Left hindlimb (tissue), 1 donor: Measurements from ENCODE around the gene THUMPD1.
"Not testable (repeated sequence)": the region's sequence is repeated elsewhere in the genome, so short reads cannot be mapped to it uniquely, and the experiment has no call there.

ENCODE experiments used
- DNase-seq: peaks from one replicate; pipeline ENCODE4 v3.0.0-alpha.2; 2018

THUMPD1 gene

GRCh38 chr16:20741554-20742285 is at the start of gene THUMPD1:
Gene THUMPD1, minus strand, starts transcription at chr16:20741818. Its CDS starts 79 bp downstream, at chr16:20741739.
- peak; percentile 95 for DNase-seq

DNA sequence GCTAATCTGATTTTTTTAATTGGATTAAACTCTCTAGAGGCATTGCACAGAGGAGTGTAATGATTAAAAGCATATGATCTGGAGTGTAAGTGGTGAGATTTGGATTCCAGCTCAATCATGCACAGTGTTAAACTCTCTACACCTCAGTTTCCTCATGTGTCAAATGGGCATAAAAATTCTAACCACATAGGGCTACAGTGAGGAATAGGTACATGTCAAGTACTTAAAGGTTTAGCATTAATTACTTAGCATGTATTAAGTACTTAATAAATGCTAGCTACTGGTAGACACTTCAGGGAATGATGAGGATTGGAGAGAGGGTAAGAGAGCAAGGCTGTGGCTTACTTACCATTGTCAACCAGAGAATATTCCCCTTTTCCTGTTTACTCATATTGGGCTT is 47.5 kb upstream of the THUMPD1 start:
- DNase-seq: no peak

DNA sequence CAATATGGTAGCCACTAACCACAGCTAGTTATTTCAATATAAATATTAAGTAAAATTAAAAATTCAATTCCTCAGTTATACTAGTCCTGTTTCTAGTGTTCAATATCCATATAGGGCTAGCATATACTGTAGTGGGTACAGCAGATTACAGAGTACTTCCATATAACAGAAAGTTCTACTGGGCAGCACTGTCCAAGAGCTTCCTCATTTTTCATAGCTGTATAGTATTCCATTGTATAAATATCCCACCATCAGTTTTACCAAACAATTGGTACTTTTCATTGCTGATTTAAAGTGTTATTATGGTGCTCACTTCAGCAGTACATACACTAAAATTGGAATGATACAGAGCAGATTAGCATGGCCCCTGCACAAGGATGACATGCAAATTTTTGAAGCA is 42.6 kb upstream of the THUMPD1 start:
- no peak for DNase-seq

DNA sequence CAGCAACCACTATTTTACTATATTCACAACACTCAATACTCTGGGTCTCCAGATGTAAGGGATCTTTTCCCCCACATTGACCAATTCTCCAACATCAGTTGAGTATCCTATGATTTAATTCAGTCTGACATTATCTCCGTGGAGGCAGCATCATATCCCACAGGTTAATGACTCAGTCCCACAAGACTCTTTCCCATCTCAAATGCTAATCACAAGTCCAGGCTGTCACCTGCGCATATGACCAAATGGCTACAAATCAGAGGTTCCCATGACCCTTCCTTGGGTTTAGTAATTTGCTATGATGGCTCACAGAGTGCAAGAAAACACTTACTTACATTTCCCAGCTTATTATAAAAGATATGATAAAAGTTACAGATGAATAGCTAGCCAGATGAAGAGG is 40.9 kb upstream of the THUMPD1 start:
- DNase-seq: no peak

DNA sequence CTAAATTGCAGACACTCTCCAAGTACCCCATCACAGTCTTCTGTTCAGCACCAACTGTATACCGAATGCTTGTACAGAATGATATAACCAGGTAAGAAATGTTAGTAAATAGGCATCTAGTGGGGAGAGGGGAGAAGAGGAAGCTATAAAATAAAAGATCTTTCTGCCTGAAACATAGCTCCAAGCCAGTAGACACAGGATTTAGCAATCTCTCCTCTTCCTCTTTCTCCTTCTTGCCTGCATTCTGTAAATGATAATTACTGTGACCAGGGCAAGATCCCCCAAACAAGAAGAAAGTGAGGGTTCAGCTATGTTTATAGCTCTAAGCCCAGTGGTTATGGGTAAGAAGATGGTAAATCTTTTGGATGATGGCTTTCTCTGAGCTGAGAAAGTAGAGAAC is 40.1 kb upstream of the THUMPD1 start:
- DNase-seq: no peak

GRCh38 chr16:20774703-20775362 is 33.2 kb upstream of the THUMPD1 start:
- DNase-seq: peak; percentile 32

GRCh38 chr16:20773679-20774078 is 32.1 kb upstream of the THUMPD1 start:
- DNase-seq: no peak

GRCh38 chr16:20768818-20769217 is 27.2 kb upstream of the THUMPD1 start:
- no peak for DNase-seq

- no peak for DNase-seq
Observed at GRCh38 chr16:20768121-20768520, 26.5 kb upstream of the THUMPD1 start.

DNA sequence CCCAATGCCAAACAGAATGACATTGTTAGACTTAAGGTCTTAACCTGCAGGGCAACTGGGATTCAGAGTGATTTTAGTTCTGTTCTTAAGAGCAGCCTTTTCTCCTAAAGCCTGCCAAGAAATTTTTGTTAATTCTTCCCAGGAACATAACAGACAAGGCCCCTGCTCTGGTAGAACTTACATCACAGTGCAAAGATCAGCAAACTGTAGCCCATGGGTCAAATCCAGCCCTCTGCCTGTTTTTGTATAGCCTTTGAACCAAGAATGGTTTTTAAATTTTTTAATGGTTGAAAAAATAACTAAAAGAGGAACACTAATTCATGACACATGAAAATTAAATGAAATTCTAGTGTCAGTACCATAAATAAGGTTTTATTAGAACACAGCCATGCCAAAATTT is 26.0 kb upstream of the THUMPD1 start:
- DNase-seq: no peak

DNA sequence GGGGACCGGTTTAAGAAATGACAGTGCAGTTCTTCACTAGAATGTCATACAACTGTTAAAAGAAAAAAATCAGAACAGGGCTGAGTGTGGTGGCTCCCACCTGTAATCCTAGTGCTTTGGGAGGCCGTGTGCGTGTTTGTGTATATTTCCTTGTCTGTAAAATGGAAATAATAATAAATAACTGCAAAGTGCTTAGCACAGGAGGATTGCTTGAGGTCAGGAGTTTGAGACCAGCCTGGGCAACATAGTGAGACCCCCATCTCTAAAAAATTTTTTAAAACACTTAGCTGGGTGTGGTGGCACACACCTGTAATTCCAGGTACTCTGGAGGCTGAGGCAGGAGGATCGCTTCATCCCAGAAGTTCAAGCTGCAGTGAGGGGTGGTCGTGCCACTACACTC is 24.7 kb upstream of the THUMPD1 start:
- no peak for DNase-seq

DNA sequence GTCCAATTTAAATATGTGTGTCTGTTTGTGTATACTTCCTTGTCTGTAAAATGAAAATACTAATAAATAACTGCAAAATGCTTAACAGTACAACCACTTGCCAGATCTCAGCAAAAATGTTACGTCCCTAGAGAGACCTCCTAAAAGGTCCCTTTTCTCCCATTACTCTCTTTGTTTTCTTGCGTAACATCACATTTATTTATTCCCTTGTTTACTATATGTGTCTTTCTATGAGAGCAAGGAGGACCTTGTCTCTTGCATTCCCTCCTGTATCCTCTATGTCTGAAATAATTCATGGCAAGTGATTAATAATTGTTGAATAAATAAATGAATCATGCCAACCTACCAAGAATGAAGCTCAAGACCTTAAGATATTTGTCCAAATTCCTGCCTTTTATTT is 24.1 kb upstream of the THUMPD1 start:
- DNase-seq: no peak

DNA sequence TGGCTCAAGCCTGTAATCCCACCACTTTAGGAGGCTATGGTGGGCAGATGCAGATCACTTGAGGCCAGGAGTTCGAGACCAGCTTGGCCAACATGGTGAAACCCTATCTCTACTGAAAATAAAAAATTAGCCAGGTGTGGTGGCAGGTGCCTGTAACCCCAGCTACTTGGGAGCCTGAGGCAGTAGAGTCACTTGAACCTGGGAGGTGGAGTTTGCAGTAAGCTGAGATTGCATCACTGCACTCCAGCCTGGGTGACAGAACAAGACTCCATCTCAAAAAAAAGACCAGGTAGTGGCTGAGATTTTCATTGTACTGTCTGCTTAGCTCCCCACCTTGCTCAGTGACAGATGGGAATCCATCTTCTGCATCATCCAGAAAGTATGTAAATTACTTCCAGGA is 22.8 kb upstream of the THUMPD1 start:
- not testable (repeated sequence) for DNase-seq

DNA sequence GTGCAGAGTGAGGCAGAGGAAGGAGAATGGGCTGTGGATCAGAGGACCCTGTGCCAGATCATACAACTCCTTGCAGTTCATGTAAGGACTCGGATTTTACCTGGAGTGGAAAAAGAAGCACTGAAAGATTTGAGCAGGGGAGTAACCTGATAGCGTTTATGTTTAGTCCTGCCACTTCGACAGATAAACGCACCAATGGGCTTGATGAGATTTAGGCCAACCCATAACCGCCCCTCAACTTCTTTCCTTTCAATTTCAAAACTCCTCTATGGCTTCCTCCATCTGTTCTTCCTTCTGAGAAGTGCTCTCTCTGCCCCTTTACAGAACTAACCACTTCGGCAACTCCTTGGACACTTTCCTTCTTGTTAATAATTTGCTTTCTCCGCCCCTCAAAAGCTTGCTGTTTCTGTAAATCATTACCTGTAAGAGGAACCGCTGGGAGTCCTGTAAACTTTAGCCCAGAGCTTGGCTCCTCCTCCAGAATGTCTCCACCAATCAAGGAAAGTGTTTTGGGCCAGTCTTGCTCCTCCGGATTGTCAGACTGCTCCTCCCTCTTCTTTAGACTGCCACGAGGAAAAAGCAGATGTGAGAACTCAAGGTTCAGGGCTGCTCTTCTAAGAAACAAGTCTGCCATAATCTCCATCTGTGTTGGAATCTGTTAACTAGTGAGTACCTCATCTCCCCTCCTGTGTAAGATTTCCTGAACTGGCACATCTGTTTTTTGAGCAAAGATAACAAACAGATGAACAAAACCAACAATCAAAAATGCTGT is 22.0 kb upstream of the THUMPD1 start, which contains the start of gene ACSM3:
ACSM3 (plus strand) TSS at position 554 of the 772 bp plus-strand sequence. CDS start 6,021 bp downstream, outside the sequence.
- peak; percentile 51 for DNase-seq

DNA sequence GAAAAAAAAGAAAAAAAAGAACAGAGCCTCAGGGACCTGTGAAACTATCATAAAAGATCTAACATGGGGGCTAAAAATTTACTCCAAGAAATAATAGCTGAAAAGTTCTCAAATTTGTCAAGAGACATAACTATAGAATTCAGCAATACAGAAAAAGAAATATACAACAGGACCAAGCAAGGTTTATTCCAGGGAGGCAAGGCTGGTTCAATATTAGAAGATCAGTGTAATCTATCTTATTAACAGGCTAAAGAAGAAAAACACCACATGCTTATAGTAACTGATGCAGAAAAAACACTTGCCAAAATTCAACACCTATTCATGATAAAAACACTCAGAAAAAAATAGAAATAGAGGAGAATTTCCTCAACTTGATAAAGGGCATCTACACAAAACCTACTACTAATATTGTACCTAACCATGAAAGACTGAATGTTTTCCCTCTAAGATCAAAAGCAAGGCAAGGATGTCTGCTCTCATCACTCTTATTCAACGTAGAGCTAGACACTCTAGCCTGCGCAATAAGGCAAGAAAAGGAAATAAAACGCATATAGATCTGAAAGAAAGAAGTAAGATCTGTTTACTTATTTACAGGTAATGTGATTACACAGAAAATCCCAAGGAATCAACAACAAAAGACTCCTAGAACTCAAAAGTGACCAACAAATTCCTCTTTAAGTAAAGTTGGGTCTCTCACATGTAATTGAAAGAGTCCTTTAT is 20.9 kb upstream of the THUMPD1 start:
- no peak for DNase-seq

DNA sequence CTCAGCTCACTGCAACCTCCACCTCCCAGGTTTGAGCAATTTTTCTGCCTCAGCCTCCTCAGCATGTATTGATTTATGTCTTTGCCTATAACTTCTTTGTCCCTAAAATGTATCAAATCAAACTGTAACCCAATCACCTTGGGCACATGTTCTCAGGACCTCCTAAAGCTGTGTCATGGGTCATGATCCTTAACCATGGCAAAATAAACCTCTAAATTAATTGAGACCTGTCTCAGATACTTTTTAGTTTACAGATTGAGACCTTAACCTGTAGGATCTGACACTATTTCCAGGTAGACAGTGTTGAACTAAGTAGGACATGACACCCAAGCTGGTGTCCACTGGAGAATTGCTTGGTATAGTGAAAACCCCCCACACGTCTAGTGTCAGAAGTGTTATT is 19.6 kb upstream of the THUMPD1 start:
- DNase-seq: no peak

- DNase-seq: no peak
Observed at GRCh38 chr16:20760346-20760745, 18.7 kb upstream of the THUMPD1 start.

DNA sequence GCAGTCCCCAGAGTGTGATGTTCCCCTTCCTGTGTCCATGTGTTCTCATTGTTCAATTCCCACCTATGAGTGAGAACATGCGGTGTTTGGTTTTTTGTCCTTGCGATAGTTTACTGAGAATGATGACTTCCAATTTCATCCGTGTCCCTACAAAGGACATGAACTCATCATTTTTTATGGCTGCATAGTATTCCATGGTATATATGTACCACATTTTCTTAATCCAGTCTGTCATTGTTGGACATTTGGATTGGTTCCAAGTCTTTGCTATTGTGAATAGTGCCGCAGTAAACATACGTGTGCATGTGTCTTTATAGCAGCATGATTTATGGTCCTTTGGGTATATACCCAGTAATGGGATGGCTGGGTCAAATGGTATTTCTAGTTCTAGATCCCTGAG is 14.2 kb upstream of the THUMPD1 start:
- not testable (repeated sequence) for DNase-seq

- no peak for DNase-seq
Observed at GRCh38 chr16:20755238-20755637, 13.6 kb upstream of the THUMPD1 start.

GRCh38 chr16:20753727-20754126 is 12.1 kb upstream of the THUMPD1 start:
- DNase-seq: no peak

DNA sequence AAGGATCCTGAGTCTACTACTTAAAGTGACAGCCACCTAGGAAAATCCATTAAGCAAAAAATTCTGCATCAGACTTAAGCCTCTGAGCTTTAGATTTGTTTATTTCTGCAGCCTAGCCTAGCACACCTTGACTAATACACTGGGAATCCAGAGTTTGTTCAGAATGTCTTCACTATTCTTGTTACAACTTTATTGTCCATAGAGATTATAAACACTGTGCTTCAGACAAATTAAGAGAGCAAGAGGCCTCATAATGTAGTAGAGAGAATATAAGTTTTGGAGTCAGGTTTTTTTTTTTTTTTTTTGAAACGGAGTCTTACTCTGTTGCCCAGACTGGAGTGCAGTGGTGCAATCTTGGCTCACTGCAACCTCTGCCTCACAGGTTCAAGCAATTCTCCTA is 8.9 kb upstream of the THUMPD1 start:
- DNase-seq: no peak

- no peak for DNase-seq
Observed at GRCh38 chr16:20749474-20749873, 7.9 kb upstream of the THUMPD1 start.
